ENCODE results near the gene MBP.

- TF ChIP-seq CTCF (IDR thresholded peaks at IDR 0.05; ENCODE audit: low read length) = no peak
- no peak for TF ChIP-seq EZH2 (IDR thresholded peaks at IDR 0.05; ENCODE audit: borderline replicate concordance, low read length)
Observed at GRCh38 chr18:77073336-77074093, 59.1 kb downstream of the MBP start.
